Ramos (cell line): Measurements from ENCODE around the gene DLG1.

Experiments
- in situ Hi-C: fragments of 300-500 bp; cut with MboI; formaldehyde crosslinking; loops from one replicate; pipeline ENCODE4 v1.14.3; 2022; ENCODE audit warnings: low sequenced_read_pairs; ENCODE audit not compliant: unreplicated experiment

Gene DLG1

DNA sequence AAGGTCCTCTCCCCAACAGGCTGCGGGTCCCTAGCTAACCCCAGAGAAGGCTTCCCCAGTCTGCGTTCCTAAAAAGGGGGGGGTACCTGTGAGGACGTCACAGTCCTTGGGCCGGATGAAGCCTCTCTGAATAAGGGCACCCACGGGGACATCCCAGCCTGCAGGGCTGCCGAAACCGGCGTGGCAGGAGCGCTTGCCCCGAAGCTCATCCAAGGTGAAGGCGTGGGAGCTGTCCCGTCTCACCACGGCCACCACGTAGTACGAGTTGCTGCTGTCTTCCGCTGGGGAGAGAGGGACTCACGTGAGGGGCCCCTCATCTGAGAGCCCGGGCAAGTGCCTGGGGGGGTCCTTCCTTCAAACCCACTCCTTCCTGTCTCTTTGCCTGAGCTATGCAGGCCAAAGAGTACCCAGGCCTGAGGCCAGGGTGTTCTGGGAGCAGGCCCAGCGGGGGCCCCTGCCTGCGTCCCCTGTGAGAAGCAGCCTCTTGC, 288.8 kb downstream of the DLG1 start:
- in situ Hi-C loops = loop anchor here (25.0 kb wide), 1 partner anchor 178 kb away; no protein-coding TSS in a partner anchor

DNA sequence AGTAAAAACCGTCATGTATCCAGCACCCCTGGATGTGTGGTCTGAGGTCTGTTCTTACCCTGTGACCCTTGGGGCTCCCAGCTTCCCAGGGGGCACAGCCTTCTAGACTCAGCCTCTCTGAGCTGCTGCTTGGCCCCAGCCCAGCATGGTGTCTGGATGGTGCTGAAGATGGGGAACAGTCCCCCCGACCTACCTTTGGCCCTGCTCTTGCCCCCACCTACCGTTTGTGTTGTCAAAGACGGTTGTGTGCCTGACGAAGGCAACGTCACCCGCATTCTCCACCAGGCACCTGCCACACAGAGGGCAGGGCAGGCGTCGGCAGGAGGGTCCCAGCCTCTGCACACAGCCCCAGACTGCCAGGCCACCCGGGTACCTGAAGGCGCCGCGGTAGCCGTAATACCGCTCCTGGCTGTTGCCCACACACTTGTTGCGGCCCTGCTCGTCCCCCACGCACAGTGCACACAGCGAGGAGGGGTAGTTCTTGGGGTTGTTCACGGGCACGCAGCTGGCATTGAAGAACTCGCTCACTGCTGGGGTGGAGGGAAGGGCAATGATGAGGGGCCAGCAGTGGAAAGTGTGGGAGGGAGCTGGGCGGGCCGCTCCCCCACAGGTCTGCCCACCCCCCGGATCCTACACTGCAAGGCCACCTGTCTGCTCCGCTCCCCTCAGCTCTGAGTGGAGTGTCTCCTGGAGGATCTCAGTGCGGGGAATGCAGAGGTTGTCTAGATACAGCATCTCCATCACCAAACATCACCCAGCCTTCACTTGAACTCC, 289.8 kb downstream of the DLG1 start:
- in situ Hi-C loops = loop anchor here (25.0 kb wide), 1 partner anchor 179 kb away; no protein-coding TSS in a partner anchor

DNA sequence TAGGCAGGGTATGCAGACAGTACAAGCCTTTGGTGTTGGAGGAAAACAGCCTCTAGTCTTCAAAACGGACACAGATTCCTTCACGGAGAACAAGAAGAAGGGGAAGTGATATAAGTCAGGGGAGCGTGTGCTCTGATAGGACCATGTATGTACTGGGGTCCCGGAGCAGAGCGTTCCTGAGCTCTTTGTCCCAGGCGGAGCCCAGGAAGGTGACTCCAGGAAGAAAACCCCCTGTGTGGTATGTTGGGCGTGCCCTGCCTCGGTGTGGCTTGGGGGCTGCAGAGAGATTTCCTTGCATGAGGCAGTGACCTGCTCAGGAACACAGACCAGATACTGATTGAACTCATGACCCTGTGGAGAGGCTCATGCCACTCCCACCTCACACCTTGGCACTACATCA, 290.5 kb downstream of the DLG1 start:
- in situ Hi-C loops = loop anchor here (25.0 kb wide), 1 partner anchor 179 kb away; no protein-coding TSS in a partner anchor

DNA sequence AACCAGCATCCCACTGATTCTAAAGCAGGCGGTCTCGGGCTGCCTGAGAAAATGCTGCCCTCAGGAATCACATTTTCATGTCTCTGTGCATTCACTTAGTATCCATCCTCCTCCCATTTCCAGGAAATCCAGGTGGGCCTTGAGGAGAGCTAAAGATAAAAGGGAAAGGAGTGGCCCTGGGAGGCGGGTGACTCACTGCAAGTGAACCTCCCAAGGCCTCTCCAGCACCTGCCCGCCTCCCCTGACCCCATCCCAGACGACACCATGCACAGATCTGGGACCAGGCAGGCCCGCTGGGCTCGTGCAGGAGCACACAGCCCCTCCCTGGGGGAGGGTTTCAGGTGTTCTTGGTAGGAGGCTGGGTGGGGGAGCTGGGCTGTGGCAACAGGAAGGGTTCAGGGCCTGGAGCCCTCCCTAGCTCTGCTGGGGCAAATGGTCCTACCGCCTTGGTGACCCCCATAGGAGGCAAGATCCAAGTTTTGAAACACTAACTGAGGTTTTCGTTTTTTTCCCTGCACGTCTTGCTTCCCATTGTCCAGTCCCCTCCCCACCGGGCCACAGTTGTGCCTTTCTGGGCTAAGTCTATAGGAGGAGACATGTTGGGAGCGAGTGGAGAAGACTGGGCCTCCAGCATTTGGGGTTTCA, 291.0 kb downstream of the DLG1 start:
- in situ Hi-C loops = loop anchor here (25.0 kb wide), 1 partner anchor 180 kb away; no protein-coding TSS in a partner anchor

DNA sequence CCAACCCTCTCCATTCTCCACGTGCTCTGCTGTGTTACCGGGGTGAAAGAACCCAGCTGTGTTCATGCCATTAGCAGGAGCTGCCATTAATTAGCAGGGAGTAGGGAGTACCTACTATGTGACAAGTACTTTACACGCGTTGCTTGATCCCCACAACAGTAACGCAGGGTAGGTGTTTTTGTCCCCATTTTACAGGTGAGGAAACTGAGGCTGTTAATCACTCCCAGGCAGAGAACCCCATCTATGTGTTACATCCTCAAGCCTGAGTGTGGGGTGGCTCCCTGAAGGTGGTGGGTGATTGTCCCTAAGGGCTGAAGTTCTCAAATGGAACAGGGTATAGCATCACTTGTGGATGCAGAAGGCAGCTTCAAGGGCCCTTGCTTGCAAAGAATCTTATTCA, 291.6 kb downstream of the DLG1 start:
- in situ Hi-C loops = loop anchor here (25.0 kb wide), 1 partner anchor 180 kb away; no protein-coding TSS in a partner anchor

DNA sequence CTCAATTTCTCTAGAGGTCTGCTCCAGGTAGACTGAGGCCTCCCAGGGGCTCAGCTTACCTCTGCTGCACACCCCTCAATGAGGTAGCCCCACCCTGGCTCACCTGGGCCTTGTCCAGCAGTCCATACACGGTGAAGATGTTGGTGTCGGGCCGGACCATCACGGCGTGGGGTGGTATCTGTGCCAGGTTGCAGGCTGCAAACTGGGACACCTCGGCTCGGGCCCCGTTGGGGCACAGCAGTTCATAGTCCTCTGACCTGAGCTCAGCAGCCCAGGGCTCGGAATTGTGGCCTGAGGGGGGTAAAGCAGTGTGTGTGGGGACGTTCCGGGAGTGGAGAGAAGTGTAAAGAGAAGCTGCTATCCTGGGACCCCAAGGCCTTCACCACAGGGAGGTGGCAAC, 292.0 kb downstream of the DLG1 start:
- in situ Hi-C loops = loop anchor here (25.0 kb wide), 1 partner anchor 181 kb away; no protein-coding TSS in a partner anchor

DNA sequence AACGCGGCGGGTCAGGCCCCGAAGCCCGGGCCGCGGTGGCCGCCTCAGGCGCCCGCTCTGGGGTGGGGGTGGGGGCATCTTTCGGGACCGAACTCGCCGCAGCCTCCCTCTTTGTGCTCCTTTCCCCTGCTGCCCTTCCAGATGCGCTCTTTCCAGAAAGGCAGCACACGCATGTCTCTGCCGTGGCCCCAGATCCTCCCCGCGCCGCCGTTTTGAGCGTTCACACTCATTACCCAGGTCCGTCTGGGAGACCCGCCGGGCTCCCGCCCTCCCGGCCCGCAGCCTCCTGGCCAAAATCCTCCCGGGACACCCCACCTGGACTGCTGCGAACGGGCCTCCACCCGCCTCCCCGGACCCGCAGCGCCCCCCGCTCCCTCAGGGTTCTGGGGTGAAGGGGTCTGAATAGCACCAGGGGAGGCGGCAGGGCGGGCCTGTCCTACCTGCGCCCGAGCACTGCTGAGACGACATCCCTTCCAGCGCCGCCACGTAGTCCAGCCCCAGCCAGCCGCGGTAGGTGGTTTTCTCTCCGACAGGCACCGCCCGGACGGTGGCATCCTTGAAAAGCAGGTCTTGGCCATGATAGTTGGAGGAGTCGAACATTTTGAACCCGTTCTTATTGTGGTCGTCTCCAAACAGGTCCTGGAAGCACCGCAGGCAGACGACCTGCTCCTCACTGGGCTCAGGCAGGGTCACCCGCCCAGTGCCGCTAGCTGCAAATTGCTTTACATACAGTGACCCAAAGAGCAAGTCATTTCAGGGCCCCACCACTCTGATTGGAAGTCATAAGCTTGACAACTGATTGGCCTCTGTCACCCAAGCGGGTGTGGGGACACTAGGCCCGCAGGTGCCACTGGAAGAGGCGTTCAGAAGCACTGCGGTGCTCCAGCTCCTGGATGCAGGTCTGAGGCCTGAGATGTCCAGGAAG, 294.7 kb downstream of the DLG1 start:
- in situ Hi-C loops = loop anchor here (25.0 kb wide), 1 partner anchor 184 kb away; no protein-coding TSS in a partner anchor

DNA sequence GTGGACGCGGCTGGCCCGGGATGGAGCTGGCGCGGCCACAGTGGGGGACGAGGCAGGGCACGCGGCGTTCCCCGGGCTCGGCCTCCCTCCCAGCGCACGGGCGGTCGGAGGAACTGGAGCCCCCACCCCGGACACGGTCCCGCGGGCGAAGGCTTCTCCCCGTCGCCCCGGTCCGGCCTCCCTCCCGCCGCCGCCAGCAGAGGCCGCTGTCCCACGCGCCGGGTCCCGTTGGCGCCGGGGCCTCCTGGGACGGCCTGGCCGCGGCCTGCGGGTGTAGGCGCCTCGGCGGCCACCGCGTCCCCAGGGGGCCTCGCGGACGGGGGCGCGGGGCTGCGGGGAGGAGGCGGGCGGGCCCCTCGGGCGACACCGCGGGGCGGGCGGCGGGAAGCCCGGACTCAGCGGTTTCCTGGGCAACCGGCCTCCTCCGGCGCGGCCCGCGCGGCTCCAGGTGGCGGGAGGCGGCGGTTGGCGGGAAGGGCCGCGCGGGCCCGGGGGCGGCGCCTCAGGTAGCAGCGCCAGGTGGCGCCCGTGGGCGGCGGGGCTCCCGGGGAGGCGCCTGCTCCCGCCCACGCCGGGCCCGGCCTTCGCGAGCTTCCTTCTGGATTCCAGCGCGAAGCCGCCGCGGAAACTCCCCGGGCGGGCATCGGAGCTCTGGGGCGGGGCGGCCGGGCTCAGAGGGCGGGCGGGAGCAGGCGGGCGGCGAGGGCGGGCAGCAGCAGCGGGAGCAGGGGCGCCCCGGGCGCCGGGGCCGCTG, 295.5 kb downstream of the DLG1 start:
- in situ Hi-C loops = loop anchor here (25.0 kb wide), 1 partner anchor 184 kb away; no protein-coding TSS in a partner anchor

DNA sequence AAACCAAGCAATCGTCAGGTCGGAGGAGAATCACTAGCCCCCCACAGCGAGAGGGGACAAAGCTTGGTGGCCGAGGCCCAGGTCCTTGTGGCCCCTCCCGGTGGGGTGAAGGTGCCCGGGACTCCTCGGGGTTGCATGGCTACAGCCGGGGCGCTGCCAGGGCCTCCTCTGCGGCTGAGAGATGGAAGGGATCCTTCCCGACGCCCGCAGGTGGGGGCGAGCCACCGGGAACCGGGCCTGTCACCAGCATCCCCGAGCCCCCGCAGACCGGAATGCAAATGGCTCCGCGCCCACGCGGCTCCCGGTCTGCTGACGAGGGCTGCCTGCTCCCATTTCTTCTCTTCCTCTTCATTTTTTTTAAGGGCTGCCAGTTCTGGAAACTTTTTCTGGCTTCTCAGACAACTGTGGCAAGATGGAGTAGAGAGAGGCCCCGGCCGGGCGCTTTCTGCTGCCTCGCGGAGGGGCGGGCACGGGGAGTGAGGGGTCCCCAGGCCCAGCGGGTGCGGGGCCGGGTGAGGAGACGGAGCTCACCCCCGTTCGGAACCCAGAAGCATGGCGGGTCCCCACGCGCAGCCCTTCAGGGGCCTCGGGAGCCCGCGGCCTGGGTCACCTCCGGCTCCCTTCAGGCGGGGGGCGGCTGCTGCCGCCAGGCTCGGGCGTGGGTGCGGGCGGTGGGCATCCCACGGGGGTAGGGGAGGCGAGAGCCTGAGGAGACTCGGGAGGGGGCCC, 296.3 kb downstream of the DLG1 start:
- in situ Hi-C loops = loop anchor here (25.0 kb wide), 1 partner anchor 185 kb away; no protein-coding TSS in a partner anchor

DNA sequence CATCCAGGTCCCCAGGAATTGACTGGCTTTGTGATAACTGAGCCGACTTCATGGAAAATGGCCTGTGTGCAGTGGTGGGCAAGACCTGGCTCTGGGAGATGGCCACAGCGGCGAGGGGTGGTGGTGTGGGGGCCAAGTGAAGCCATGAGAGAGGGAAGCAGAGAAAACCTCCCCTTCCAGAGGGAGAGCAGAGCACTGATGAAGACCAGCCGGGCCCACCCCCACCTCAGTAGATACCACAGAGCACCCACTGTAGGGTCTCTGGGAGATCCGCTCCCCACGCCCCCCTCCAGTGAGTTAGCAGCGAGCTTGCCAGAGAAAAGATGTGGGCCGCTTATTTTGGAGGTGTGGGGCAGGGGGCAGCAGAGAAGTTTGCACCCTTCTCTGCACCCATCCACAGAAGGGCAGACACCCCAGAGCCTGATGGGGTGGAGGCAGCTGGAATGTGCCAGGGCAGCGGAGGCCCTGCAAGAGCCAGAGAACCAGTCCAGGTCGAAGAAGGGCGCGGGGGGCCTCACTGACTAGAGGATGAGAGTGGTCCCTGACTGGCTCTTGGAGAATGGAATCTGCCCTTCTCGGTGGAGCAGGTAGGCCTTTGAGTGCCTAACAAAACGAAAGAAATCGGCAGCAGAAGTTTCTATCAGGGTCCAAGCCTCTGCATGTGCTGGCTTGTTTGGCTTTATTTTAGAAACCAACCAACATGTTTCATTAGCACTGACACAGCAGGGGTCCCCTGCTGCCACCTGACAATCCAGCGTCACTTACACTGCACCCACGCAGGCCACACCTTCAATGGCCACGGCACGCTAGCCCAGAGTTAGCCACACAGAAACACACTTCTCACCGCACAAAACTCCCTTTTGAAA, 297.1 kb downstream of the DLG1 start:
- in situ Hi-C loops = loop anchor here (25.0 kb wide), 1 partner anchor 186 kb away; no protein-coding TSS in a partner anchor

DNA sequence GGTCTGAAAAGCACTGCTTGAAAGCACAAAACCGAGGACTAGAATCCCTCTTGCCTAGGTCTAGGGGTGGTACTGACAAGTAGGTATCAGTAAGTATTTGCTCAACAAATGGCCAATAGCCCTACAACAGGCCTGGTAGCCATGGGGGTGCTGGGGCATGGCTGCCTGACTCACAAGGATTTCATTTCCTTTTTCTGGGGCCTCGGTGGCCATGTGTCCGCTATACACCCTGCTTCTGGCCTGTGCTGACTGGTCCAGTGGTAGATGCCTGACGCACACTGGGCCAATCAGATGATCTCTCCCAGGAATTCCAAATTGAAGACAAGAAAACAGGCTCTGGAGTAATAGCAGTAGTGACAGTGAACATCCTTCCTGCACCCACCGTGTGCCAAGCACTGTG, 298.2 kb downstream of the DLG1 start:
- in situ Hi-C loops = loop anchor here (25.0 kb wide), 1 partner anchor 187 kb away; no protein-coding TSS in a partner anchor

DNA sequence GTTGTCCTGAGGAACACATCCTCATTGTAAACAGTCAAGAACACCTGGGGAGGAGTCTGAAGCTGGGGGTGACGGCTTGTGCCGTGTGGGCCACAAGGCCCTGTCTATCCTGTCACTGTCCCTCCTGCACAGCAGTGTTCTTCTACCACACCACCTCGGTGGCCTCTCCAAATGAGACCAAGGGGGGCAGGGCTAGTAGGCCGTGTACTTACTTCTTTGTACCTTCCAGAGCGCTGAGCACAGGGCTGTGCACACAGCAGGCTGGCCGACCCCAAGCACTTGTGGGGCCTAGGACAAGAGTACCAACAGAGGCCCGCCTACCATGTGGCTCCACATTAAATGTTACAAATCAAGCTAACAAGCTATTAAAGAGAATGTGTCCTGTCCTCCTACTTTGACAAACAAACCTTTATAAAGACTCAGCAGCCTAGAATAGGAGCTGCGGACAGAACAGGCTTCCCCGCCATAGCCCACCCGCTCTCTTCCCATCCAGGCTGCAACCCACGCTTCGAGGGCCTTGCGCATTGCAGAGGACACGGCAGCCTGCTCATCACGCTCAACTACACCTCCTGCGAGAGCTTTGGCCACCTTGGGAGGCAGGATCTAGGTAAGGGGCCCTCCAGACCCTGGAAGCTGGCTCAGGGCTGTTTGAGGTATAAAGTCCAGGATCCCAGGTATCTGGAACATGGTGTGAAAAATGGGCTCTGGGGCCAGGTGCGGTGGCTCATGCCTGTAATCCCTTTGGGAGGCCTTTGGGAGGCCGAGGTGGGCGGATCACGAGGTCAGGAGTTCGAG, 299.2 kb downstream of the DLG1 start:
- in situ Hi-C loops = no loop called here

DNA sequence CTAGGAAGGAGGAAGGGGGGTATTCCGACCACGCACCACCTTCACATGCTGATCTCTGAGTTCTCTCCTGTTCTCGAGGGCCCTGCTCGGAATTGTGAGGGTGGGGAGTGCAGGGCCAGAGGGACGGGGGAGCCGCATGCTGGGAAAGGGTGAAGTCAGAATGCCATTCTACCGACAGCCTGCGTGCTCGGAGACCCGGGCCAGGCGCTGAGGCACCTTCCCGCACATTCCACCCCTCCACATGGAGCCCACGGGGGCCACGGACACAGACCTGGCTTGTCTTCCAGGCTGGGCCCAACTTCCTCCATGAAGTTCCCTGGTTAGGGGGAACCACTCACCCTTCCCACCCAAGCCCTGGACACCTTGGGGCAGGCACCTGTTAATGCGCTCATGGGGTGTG, 301.1 kb downstream of the DLG1 start:
- in situ Hi-C loops = no loop called here

DNA sequence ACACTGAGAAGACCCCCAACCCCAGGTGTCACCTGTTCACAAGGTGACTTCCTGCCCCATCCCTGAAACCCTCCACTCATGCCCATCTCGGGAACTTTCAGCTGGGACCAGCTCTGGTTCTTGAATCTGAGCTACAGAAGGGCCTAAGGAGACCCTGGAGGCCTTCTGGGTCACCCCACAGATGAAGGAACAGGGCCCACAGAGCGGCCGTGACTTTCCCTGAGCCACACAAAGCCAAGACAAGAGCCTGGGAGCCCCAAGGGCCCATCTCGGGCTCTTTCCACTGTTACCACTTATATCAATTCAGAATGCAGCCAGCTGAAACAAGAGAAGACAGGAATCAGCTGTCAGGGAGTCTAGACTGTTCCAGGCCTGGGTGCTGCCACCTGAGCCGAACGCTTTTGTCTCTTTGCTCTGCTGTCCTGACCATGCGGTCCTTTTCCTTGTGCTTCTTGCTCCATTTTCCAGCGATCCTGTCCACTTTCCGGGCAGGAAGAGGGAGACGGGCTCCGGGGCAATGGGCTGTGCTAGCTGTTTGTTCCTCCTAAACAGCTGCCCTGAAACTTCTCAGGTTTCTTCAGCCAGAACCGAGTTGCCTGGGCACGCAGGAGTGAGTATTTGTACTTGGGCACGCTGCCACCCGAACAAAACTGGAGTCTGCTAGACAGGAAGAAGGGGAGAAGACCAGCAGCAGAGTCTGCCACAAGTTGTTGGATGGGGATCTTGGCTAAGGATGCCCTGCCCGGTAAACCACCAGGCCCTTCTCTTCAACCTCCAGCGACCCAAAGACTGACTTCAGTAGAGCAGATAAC, 301.8 kb downstream of the DLG1 start:
- in situ Hi-C loops = no loop called here

DNA sequence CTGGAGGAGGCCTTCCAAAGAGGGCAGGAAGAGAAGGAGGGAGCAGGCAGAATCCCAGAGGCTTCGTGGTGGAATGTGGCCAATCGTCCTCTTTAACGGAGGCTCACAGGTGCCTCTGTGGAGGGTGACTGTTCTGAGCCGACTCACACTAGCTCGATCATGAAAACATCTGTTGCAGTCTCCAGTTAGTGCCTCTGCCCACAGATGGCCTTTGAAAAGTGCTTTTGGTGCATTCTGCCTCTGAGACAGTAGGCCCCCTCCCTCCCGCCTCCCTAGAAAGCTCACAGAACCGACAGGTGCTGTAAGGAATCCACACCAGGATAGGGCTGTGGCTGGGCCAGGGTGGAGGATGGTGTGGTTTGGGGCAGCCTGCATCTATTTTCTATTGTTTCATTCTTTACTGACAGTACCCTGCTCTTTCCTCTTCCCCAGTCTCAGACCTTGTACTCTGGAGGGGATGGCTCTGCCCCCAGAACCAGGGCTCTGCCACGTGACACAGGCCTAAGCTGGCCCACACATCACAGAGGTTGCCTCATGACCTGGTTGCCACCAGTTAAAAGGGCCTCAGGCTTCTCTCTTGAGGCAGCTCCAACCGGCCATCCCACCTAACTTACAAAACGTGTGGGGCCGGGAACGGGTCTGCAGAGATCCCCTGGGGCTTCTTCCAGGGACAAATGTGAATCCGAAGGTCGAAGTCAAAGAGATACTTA, 302.6 kb downstream of the DLG1 start:
- in situ Hi-C loops = no loop called here
